Thymus (tissue), 14 donors: ENCODE data around the gene VPS26A. TPM values are rescaled to one million over a fixed set of nuclear protein-coding genes. Genes with fewer than 3 reads are reported as not detected.

Experiments
- DNase-seq, 9 donors: peaks; one replicate each; pipeline ENCODE4 v3.0.0-alpha.2; 2013; ENCODE audit warnings: low spot score in 9 of 9, low read depth in 6 of 9, missing footprints in 1 of 9
- H3K27ac ChIP-seq, 2 donors: one replicate each; pipeline ENCODE4 v1.5.1; 2013; ENCODE audit warnings: control low read depth in 1 of 2, low read depth in 1 of 2, low read length in 1 of 2, mild to moderate bottlenecking in 1 of 2, moderate library complexity in 1 of 2
- H3K27me3 ChIP-seq, 2 donors: one replicate each; pipeline ENCODE4 v1.5.1; 2013; ENCODE audit warnings: low read length in 1 of 2; ENCODE audit not compliant: control insufficient read depth in 2 of 2, insufficient read depth in 1 of 2
- H3K36me3 ChIP-seq, 2 donors: one replicate each; pipeline ENCODE4 v1.5.1; 2013; ENCODE audit warnings: low read length in 1 of 2, mild to moderate bottlenecking in 1 of 2, moderate library complexity in 1 of 2; ENCODE audit not compliant: control insufficient read depth in 2 of 2, insufficient read depth in 2 of 2
- H3K4me1 ChIP-seq, 2 donors: one replicate each; pipeline ENCODE4 v1.5.1; 2013; ENCODE audit warnings: low read length in 2 of 2; ENCODE audit not compliant: control insufficient read depth in 2 of 2, insufficient read depth in 2 of 2
- H3K4me3 ChIP-seq, 2 donors: one replicate each; pipeline ENCODE4 v1.5.1; 2013; ENCODE audit warnings: low read length in 2 of 2, control low read depth in 1 of 2, mild to moderate bottlenecking in 1 of 2
- H3K9me3 ChIP-seq, 2 donors: one replicate each; pipeline ENCODE4 v1.5.1; 2013; ENCODE audit warnings: low read length in 1 of 2, mild to moderate bottlenecking in 1 of 2; ENCODE audit not compliant: control insufficient read depth in 2 of 2, insufficient read depth in 1 of 2
- WGBS: extraction: QIAGEN DNeasy Blood & Tissue Kit; methylation state at CpG from one replicate; pipeline ENCODE4 v1.1.7; 2013; 5-methylcytosine and 5-hydroxymethylcytosine counted together
- long read RNA-seq, 10 donors: transcript quantifications; one replicate each; lab custom pipeline, GENCODE V29; 2026
- polyA plus RNA-seq: library from polyadenylated mRNA; stranded (reverse); fragments of 200-250 nt; gene quantifications from one replicate; pipeline ENCODE4 v1.2.3, GENCODE V29; 2013
- total RNA-seq: library from RNA; stranded (reverse); fragments of 120-200 nt; gene quantifications from one replicate; pipeline ENCODE4 v1.2.4, GENCODE V29; 2013
- donor health status: healthy.

The VPS26A gene
- 14.6 TPM for total RNA-seq
- polyA plus RNA-seq: 44.2 TPM
- long read RNA-seq, donor 1, partial matches to known transcripts: 0 of 1 reads
- long read RNA-seq, donor 1, other reads (novel, unspliced or antisense): 0 of 1 reads
- long read RNA-seq, donor 2: 0 reads
- long read RNA-seq, donor 3, transcript VPS26A-201 (9 exons, 2,697 nt): major isoform, 26 of 33 reads
- long read RNA-seq, donor 3, partial matches to known transcripts: 6 of 33 reads
- long read RNA-seq, donor 3, other reads (novel, unspliced or antisense): 0 of 33 reads
- long read RNA-seq, donor 4, partial matches to known transcripts: 6 of 10 reads
- long read RNA-seq, donor 4, other reads (novel, unspliced or antisense): 0 of 10 reads
- long read RNA-seq, donor 5, transcript VPS26A-201 (9 exons, 2,697 nt): major isoform, 21 of 34 reads
- long read RNA-seq, donor 5, partial matches to known transcripts: 13 of 34 reads
- long read RNA-seq, donor 5, other reads (novel, unspliced or antisense): 0 of 34 reads
- long read RNA-seq, donor 6, transcript VPS26A-201 (9 exons, 2,697 nt): major isoform, 25 of 38 reads
- long read RNA-seq, donor 6, partial matches to known transcripts: 12 of 38 reads
- long read RNA-seq, donor 6, other reads (novel, unspliced or antisense): 0 of 38 reads
- long read RNA-seq, donor 7, transcript VPS26A-201 (9 exons, 2,697 nt): major isoform, 18 of 25 reads
- long read RNA-seq, donor 7, partial matches to known transcripts: 7 of 25 reads
- long read RNA-seq, donor 7, other reads (novel, unspliced or antisense): 0 of 25 reads
- long read RNA-seq, donor 8, transcript VPS26A-201 (9 exons, 2,697 nt): major isoform, 6 of 6 reads
- long read RNA-seq, donor 8, partial matches to known transcripts: 0 of 6 reads
- long read RNA-seq, donor 8, other reads (novel, unspliced or antisense): 0 of 6 reads
- long read RNA-seq, donor 9, transcript VPS26A-201 (9 exons, 2,697 nt): major isoform, 9 of 15 reads
- long read RNA-seq, donor 9, partial matches to known transcripts: 6 of 15 reads
- long read RNA-seq, donor 9, other reads (novel, unspliced or antisense): 0 of 15 reads
- long read RNA-seq, donor 10, transcript VPS26A-201 (9 exons, 2,697 nt): major isoform, 9 of 22 reads
- long read RNA-seq, donor 10, partial matches to known transcripts: 13 of 22 reads
- long read RNA-seq, donor 10, other reads (novel, unspliced or antisense): 0 of 22 reads

DNA sequence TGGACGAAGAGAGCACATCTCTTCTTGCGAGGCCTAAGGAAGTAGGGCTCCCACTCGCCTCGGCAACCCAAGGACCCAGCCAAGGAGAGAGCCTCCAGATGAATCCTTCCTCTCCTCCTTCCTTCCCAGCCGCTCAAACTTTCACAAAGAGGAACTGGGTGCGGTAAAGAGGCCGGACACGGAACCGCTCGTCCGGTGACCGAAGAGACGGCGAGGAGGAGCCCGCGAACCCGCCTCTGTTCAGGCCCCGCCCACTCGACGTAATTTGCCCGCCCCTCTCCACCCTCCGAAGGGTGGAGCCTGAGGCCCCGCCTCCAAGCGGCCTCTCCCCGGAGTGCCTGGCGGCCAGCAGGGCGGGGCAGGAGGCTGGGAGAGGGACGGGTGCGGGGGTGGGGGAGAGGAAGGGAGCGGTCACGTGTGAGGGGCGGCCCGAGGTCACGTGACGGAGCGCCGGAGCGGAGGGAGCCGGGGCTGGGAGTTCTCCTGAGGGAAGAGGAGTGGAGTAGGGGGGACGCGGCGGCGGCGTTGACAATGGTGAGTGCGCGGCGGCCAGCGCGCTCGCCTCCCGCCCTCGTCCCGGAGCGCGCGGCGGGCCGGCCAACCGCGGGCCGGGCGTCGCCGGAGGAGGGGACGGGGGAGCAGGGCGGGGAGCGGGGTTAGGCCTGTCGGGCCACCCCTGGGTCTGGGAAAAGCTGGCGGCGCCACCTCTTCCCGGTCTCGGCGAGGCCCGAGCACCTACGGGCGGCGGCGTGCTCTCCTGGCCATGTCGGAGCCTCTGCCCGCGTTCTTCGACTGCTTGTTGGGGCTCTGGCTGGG is at the start of gene VPS26A:
Gene VPS26A (plus strand): TSS at position 432 of the 816 bp plus-strand sequence. CDS start 100 bp downstream, at position 532.
- DNase-seq: peak; percentile 88 to 99 (median 97)
- under 1% methylated on average over 82 of the region's 82 CpGs for WGBS
- H3K27ac ChIP-seq: peak within 1 kb of the TSS; percentile 95
- no peaks in the 10 kb centered on the region for H3K27me3 ChIP-seq
- H3K36me3 ChIP-seq: no peaks in the 10 kb centered on the region
- no peaks in the 10 kb centered on the region for H3K9me3 ChIP-seq
- peaks cover 0 to 3% of the 10 kb centered on the region in 2 donors for H3K4me1 ChIP-seq
- H3K4me3 ChIP-seq: peak within 1 kb of the TSS; percentile 90 to 97

DNA sequence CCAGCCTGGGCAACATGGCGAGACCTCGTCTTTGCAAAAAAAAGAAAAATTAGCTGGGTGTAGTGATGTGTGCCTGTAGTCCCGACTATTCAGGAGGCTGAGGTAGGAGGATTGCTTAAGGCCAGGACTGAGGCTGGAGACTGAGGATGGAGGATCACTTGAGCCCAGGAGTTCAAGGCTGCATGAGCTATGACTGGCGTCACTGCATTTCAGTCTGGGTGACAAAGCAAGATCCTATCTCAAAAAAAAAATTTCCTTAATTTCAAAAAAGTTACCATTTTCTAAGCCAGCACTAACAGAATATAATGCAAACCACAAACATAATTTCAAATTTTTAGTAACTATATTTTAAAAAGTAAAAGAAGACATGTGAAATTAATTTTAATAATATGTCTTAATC is 49.4 kb upstream of the VPS26A start:
- Histone ChIP-seq H3K27me3 (no peaks in the 10 kb centered on the region), H3K4me1 (peaks cover 0 to 3% of the 10 kb centered on the region in 2 donors), H3K36me3 (no peaks in the 10 kb centered on the region), H3K9me3 (no peaks in the 10 kb centered on the region), H3K27ac (no peak overlapping the region), H3K4me3 (no peak overlapping the region)
- WGBS: over 99% methylated on average over 4 of the region's 4 CpGs
- no peak for DNase-seq

DNA sequence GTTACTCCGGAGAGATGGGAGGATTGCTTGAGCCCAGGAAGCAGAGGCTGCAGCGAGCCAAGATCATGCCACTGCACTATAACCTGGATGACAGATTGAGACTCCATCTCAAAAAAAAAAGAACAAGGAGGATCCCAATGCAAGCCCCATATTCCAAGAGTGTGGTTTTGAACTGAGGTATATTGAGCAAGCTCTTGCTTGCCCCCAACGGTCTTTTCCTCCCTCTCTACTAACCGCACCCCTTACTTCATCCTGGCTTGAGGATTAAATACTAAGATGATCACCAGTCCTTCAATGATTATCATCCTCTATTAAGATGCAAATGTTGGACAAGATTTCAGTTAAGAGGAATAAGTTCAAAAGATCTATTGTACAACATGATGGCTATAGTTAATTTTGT is 48.5 kb upstream of the VPS26A start:
- Histone ChIP-seq H3K4me3 (no peak overlapping the region), H3K36me3 (no peaks in the 10 kb centered on the region), H3K9me3 (no peaks in the 10 kb centered on the region), H3K27ac (no peak overlapping the region), H3K27me3 (no peaks in the 10 kb centered on the region), H3K4me1 (peaks cover 0 to 3% of the 10 kb centered on the region in 2 donors)
- WGBS: 96% methylated on average over 4 of the region's 4 CpGs
- DNase-seq: no peak

DNA sequence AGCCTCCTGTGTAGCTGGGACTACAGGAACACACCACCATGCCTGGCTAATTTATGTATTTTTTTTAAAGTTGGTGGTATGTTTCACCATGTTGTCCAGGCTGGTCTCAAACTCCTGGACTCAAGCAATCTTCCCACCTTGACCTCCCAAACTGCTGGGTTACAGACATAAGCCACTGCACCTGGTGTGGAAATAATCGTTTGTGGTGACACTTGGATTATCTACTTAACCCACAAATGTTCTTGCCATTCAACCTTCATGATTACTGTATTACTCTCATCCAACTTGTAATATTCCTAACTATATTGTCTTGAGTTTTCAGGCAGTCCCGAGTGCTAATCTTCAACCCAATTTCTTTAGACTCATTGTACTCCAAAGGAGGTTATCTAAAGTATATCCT is 45.7 kb upstream of the VPS26A start:
- no peaks in the 10 kb centered on the region for H3K36me3 ChIP-seq
- DNase-seq: no peak
- no peaks in the 10 kb centered on the region for H3K27me3 ChIP-seq
- no peaks in the 10 kb centered on the region for H3K4me1 ChIP-seq
- no peak overlapping the region for H3K27ac ChIP-seq
- no peak overlapping the region for H3K4me3 ChIP-seq
- WGBS: 80% methylated on average over 2 of the region's 2 CpGs
- no peaks in the 10 kb centered on the region for H3K9me3 ChIP-seq

DNA sequence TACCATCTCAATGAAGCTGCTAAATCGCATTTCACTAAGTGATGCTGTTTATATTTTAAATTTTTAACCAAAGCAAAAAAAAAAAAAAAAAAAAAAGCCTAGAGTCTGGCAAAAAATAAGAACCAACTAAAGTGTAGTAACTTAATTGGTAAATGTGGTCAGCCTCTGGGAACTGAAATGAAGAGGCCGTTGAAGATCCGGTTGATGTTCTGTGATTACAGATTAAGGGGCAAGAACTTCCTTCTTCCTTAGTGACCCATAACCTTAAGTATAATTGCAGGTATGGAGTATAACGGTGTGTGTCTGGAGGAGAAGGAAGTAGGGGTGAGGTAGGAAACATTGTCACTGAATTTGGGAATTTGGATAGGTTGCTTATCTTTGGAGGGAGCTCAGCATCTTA is 43.8 kb upstream of the VPS26A start:
- H3K4me3 ChIP-seq: no peak overlapping the region
- no peaks in the 10 kb centered on the region for H3K27me3 ChIP-seq
- H3K4me1 ChIP-seq: no peaks in the 10 kb centered on the region
- no peak for DNase-seq
- no peaks in the 10 kb centered on the region for H3K36me3 ChIP-seq
- 85% methylated on average over 4 of the region's 4 CpGs for WGBS
- H3K27ac ChIP-seq: no peak overlapping the region
- H3K9me3 ChIP-seq: no peaks in the 10 kb centered on the region

DNA sequence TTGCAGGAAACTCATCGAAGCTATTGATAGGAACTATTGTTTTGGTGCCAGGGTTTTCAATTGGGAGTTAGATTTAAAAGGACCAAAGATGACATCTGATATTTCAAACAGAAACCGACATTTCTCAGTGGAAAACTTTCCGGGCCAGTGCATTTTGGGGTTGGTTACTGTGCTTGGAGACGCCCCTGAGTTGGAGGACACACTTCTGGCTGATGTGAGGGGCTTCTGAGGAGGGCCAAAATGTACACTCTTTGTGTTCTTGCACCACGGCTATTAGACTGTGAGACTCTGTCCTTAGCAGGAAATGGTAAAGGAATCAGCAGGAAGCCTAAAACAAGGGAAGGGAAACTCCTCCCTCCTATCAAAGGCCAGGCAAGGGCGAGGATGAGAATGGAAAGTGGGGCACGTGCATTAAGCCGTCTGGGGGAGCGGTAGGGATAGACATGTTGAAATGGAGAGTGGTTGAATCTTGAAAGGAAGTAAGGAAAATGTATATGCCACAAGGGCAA is 37.9 kb upstream of the VPS26A start:
- Histone ChIP-seq H3K4me1 (peaks cover 10 to 31% of the 10 kb centered on the region in 2 donors), H3K4me3 (no peak overlapping the region), H3K36me3 (no peaks in the 10 kb centered on the region), H3K9me3 (no peaks in the 10 kb centered on the region), H3K27me3 (no peaks in the 10 kb centered on the region), H3K27ac (peak overlapping the region; percentile 8 to 20)
- peak in 1 of 9 donors; percentile 24 for DNase-seq
- WGBS: 83% methylated on average over 9 of the region's 9 CpGs

DNA sequence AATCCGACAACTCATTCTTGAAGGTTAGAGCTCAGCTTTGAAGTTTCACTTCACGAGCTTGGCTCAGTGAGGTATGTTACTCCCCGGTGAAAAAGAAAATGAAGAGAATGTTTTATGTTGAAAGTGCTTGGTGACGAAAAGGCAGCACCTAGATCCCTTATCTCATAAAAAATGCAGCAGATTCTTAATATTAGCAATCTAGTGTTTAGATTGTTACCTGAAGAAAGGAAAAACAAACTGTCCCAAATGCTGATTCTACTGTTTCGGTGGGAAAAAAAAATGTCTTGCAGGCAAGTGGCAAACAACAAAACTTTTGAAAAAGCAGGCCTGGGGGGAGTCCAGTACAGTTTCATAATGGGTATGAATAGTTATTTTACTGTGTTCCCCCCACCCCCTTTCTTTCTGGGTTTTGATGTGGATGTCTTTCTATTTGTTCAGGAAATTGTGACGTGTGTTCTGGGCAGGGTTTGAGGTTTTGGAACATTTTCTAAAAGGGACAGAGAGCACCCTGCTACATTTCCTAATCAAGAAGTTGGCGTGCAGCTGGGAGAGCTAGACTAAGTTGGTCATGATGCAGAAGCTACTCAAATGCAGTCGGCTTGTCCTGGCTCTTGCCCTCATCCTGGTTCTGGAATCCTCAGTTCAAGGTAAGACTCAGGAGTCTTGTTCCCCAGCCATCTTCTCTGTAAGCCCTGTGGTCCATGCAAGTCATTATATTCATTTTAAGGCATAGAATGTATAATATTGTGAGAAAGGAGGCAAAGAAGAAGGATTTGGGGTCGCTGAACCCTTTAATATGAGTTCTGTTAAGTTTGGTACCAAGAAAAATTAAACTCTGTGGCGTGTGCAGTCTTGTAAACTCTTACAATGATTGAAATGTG is 36.1 kb upstream of the VPS26A start, which contains the start of gene SRGN:
Gene SRGN (plus strand): TSS at position 514 of the 881 bp plus-strand sequence. CDS start 55 bp downstream, at position 569.
- peak within 1 kb of the TSS; percentile 95 to 97 for H3K27ac ChIP-seq
- peak within 1 kb of the TSS; percentile 59 to 96 for H3K4me3 ChIP-seq
- no peaks in the 10 kb centered on the region for H3K9me3 ChIP-seq
- H3K4me1 ChIP-seq: peaks cover 13 to 34% of the 10 kb centered on the region in 2 donors
- no peaks in the 10 kb centered on the region for H3K27me3 ChIP-seq
- DNase-seq: peak; percentile 59 to 93 (median 79)
- H3K36me3 ChIP-seq: no peaks in the 10 kb centered on the region
- 3% methylated on average over 10 of the region's 10 CpGs for WGBS
